H9 (cell line): ENCODE results near the gene RPIA. TPM values are rescaled to one million over a fixed set of nuclear protein-coding genes. Genes with fewer than 3 reads are reported as not detected.
"Not testable (repeated sequence)": the region's sequence is repeated elsewhere in the genome, so short reads cannot be mapped to it uniquely, and the experiment has no call there.

ENCODE experiments used
- DNase-seq: peaks from one replicate; pipeline ENCODE4 v3.0.0-alpha.2; 2017
- H2AFZ ChIP-seq: one replicate; pipeline ENCODE4 v1.6.1; 2013; ENCODE audit warnings: mild to moderate bottlenecking, low read length, control low read depth, moderate library complexity
- H2AK5ac ChIP-seq: 2 replicates; pipeline ENCODE4 v1.6.1; 2013; ENCODE audit warnings: low read length, control low read depth, mixed read lengths; ENCODE audit not compliant: insufficient read length
- H2BK120ac ChIP-seq: one replicate; pipeline ENCODE4 v1.6.1; 2013; ENCODE audit warnings: low read depth, mild to moderate bottlenecking, low read length, control low read depth, inconsistent platforms; ENCODE audit not compliant: poor library complexity, severe bottlenecking
- H2BK12ac ChIP-seq: 2 replicates; pipeline ENCODE4 v1.6.1; 2013; ENCODE audit warnings: low read length, control low read depth, mixed read lengths, low read depth; ENCODE audit not compliant: insufficient read length
- H2BK15ac ChIP-seq: 2 replicates; pipeline ENCODE4 v1.6.1; 2013; ENCODE audit warnings: low read depth, low read length, control low read depth
- H2BK20ac ChIP-seq: one replicate; pipeline ENCODE4 v1.6.1; 2013; ENCODE audit warnings: low read depth, mild to moderate bottlenecking, low read length, control low read depth, inconsistent platforms; ENCODE audit not compliant: poor library complexity, severe bottlenecking
- H2BK5ac ChIP-seq: 2 replicates; pipeline ENCODE4 v1.6.1; 2013; ENCODE audit warnings: low read length, control low read depth, mixed read lengths; ENCODE audit not compliant: insufficient read length
- H3K14ac ChIP-seq: 2 replicates; pipeline ENCODE4 v1.6.1; 2013; ENCODE audit warnings: low read length, control low read depth; ENCODE audit not compliant: insufficient read depth
- H3K18ac ChIP-seq: 2 replicates; pipeline ENCODE4 v1.6.1; 2013; ENCODE audit warnings: low read depth, mild to moderate bottlenecking, mixed read lengths, low read length, control low read depth; ENCODE audit not compliant: insufficient read length
- H3K23ac ChIP-seq: 2 replicates; pipeline ENCODE4 v1.6.1; 2013; ENCODE audit warnings: low read length, control low read depth, mixed read lengths, low read depth; ENCODE audit not compliant: insufficient read length
- H3K23me2 ChIP-seq: 2 replicates; pipeline ENCODE4 v1.6.1; 2013; ENCODE audit warnings: low read depth, mild to moderate bottlenecking, mixed read lengths, low read length, control low read depth; ENCODE audit not compliant: insufficient read length, poor library complexity, severe bottlenecking
- H3K27ac ChIP-seq: 2 replicates; pipeline ENCODE4 v1.5.1; 2013; ENCODE audit warnings: low read length, control low read depth, mixed read lengths, low read depth; ENCODE audit not compliant: insufficient read length
- H3K27me3 ChIP-seq: 2 replicates; pipeline ENCODE4 v1.6.1; 2013; ENCODE audit warnings: low read length, control low read depth, inconsistent platforms; ENCODE audit not compliant: insufficient read depth
- H3K4ac ChIP-seq: 2 replicates; pipeline ENCODE4 v1.6.1; 2013; ENCODE audit warnings: low read depth, mild to moderate bottlenecking, control low read depth, inconsistent platforms, low read length, moderate library complexity
- H3K4me1 ChIP-seq: 2 replicates; pipeline ENCODE4 v1.6.1; 2013; ENCODE audit warnings: low read length, control low read depth, inconsistent platforms; ENCODE audit not compliant: insufficient read depth
- H3K4me2 ChIP-seq: 2 replicates; pipeline ENCODE4 v1.6.1; 2013; ENCODE audit warnings: low read length, control low read depth, mixed read lengths; ENCODE audit not compliant: insufficient read length, insufficient read depth
- H3K56ac ChIP-seq: 2 replicates; pipeline ENCODE4 v1.6.1; 2013; ENCODE audit warnings: low read depth, mild to moderate bottlenecking, mixed read lengths, low read length, control low read depth; ENCODE audit not compliant: insufficient read length
- H3K79me1 ChIP-seq: 2 replicates; pipeline ENCODE4 v1.6.1; 2013; ENCODE audit warnings: low read depth, mild to moderate bottlenecking, moderate library complexity, low read length, control low read depth, inconsistent platforms; ENCODE audit not compliant: insufficient read depth, poor library complexity, severe bottlenecking
- H3K79me2 ChIP-seq: 2 replicates; pipeline ENCODE4 v1.6.1; 2013; ENCODE audit warnings: low read length, control low read depth, inconsistent platforms; ENCODE audit not compliant: insufficient read depth
- H3K9ac ChIP-seq: 2 replicates; pipeline ENCODE4 v1.6.1; 2013; ENCODE audit warnings: low read length, control low read depth, mixed read lengths; ENCODE audit not compliant: insufficient read length; ENCODE audit errors: extremely low read depth
- H3K9me3 ChIP-seq: one replicate; pipeline ENCODE4 v1.6.1; 2013; ENCODE audit warnings: low read depth, low read length, inconsistent platforms; ENCODE audit not compliant: control insufficient read depth
- H3T11ph ChIP-seq: one replicate; pipeline ENCODE4 v1.6.1; 2013; ENCODE audit warnings: mild to moderate bottlenecking, low read length, control low read depth, inconsistent platforms
- H4K20me1 ChIP-seq: one replicate; pipeline ENCODE4 v1.6.1; 2013; ENCODE audit not compliant: control insufficient read depth, insufficient read length, insufficient read depth
- H4K5ac ChIP-seq: 2 replicates; pipeline ENCODE4 v1.6.1; 2013; ENCODE audit warnings: low read depth, mild to moderate bottlenecking, mixed read lengths, low read length, control low read depth; ENCODE audit not compliant: insufficient read length
- H4K8ac ChIP-seq: replicated peaks from 2 replicates; pipeline ENCODE4 v1.6.1; 2013; ENCODE audit warnings: low read length, control low read depth, mixed read lengths, low read depth; ENCODE audit not compliant: insufficient read length
- H4K91ac ChIP-seq: 2 replicates; pipeline ENCODE4 v1.6.1; 2013; ENCODE audit warnings: low read depth, mild to moderate bottlenecking, moderate library complexity, mixed read lengths, low read length, control low read depth; ENCODE audit not compliant: insufficient read length
- H3K27ac Mint-ChIP-seq, 3 experiments: 2 replicates in 2 of 3; 3 replicates in 1 of 3; pipeline ENCODE4 v1.8.0; 2020 to 2021; ENCODE audit warnings: mixed read lengths in 3 of 3, mild to moderate bottlenecking in 1 of 3, moderate library complexity in 1 of 3
- H3K27me3 Mint-ChIP-seq: 2 replicates; pipeline ENCODE4 v1.8.0; 2021; ENCODE audit warnings: low read depth, mild to moderate bottlenecking, moderate library complexity, mixed read lengths
- H3K36me3 Mint-ChIP-seq, 3 experiments: 2 replicates in 2 of 3; 3 replicates in 1 of 3; pipeline ENCODE4 v1.8.0; 2020 to 2021; ENCODE audit warnings: low read depth in 3 of 3, mixed read lengths in 3 of 3; ENCODE audit not compliant: insufficient read depth in 1 of 3
- H3K4me1 Mint-ChIP-seq, 2 experiments: 2 replicates each; pipeline ENCODE4 v1.8.0; 2020; ENCODE audit warnings: mixed read lengths in 2 of 2
- H3K4me3 Mint-ChIP-seq, 2 experiments: 2 replicates in 1 of 2; 3 replicates in 1 of 2; pipeline ENCODE4 v1.8.0; 2020 to 2021; ENCODE audit warnings: mild to moderate bottlenecking in 2 of 2, mixed read lengths in 2 of 2, moderate library complexity in 1 of 2
- H3K9me3 Mint-ChIP-seq, 2 experiments: 2 replicates in 1 of 2; 3 replicates in 1 of 2; pipeline ENCODE4 v1.8.0; 2020; ENCODE audit warnings: mild to moderate bottlenecking in 2 of 2, mixed read lengths in 2 of 2, moderate library complexity in 1 of 2
- WGBS: extraction: QIAGEN DNeasy Blood & Tissue Kit; methylation state at CpG from one replicate; pipeline ENCODE4 v1.1.7; 2013; ENCODE audit warnings: missing lambda C conversion rate, low lambda C conversion rate, mixed read lengths; ENCODE audit not compliant: insufficient read length; ENCODE audit errors: extremely low coverage; 5-methylcytosine and 5-hydroxymethylcytosine counted together
- total RNA-seq: library from RNA; stranded (reverse); gene quantifications from 2 replicates; pipeline ENCODE4 v1.2.1, GENCODE V29; 2021
- TF ChIP-seq, protein P1 (sequence below): fragments of 200-600 bp; sonication (generic); conservative IDR thresholded peaks from 3 replicates; pipeline ENCODE4 v1.8.0; 2021; ENCODE audit warnings: antibody characterized with exemption, mild to moderate bottlenecking

Gene RPIA
- total RNA-seq, 1 experiment from 2014 or later = 18.6 TPM

- TF ChIP-seq, protein P1, sequence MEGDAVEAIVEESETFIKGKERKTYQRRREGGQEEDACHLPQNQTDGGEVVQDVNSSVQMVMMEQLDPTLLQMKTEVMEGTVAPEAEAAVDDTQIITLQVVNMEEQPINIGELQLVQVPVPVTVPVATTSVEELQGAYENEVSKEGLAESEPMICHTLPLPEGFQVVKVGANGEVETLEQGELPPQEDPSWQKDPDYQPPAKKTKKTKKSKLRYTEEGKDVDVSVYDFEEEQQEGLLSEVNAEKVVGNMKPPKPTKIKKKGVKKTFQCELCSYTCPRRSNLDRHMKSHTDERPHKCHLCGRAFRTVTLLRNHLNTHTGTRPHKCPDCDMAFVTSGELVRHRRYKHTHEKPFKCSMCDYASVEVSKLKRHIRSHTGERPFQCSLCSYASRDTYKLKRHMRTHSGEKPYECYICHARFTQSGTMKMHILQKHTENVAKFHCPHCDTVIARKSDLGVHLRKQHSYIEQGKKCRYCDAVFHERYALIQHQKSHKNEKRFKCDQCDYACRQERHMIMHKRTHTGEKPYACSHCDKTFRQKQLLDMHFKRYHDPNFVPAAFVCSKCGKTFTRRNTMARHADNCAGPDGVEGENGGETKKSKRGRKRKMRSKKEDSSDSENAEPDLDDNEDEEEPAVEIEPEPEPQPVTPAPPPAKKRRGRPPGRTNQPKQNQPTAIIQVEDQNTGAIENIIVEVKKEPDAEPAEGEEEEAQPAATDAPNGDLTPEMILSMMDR = no peak
- H3K27me3 Mint-ChIP-seq = peaks cover 2% of the 10 kb centered on the region; the same call in 1 of the 2 replicates
- H2BK15ac ChIP-seq = no peak overlapping the region
- no peak overlapping the region for H2BK5ac ChIP-seq
- no peak overlapping the region for H4K8ac ChIP-seq
- H3K36me3 Mint-ChIP-seq = peaks cover 0 to 3% (median 0%) of the 10 kb centered on the region in 3 experiments; a peak in 1 of 7 replicates
- H2AK5ac ChIP-seq = no peak overlapping the region
- H2AFZ ChIP-seq = peak overlapping the region; percentile 32
- no peak overlapping the region for H3K9ac ChIP-seq
- DNase-seq = no peak
- H2BK12ac ChIP-seq = no peak overlapping the region
- H2BK20ac ChIP-seq = no peak overlapping the region
- H4K5ac ChIP-seq = no peak overlapping the region
- no peaks in the 10 kb centered on the region for H3K27me3 ChIP-seq
- H3K14ac ChIP-seq = no peak overlapping the region
- H3K27ac Mint-ChIP-seq = no peak overlapping the region
- no peaks in the 10 kb centered on the region for H3K9me3 ChIP-seq
- no peaks in the 10 kb centered on the region for H3K79me1 ChIP-seq
- H3K4me3 Mint-ChIP-seq = no peak overlapping the region
- no peak overlapping the region for H3T11ph ChIP-seq
- no peak overlapping the region for H3K23ac ChIP-seq
- no peak overlapping the region for H3K4ac ChIP-seq
- peaks cover 0 to 3% of the 10 kb centered on the region in 2 experiments; a peak in 3 of 5 replicates for H3K9me3 Mint-ChIP-seq
- no CpG with 5 or more reads among the region's 3 CpGs for WGBS
- H2BK120ac ChIP-seq = no peak overlapping the region
- H4K91ac ChIP-seq = no peak overlapping the region
- H4K20me1 ChIP-seq = no peaks in the 10 kb centered on the region
- no peak overlapping the region for H3K27ac ChIP-seq
- peaks cover 3% of the 10 kb centered on the region; the same call in 1 of the 2 replicates for H3K4me1 ChIP-seq
- no peaks in the 10 kb centered on the region for H3K79me2 ChIP-seq
- H3K18ac ChIP-seq = no peak overlapping the region
- peaks cover 21% of the 10 kb centered on the region in 2 experiments for H3K4me1 Mint-ChIP-seq
- H3K4me2 ChIP-seq = no peak overlapping the region
- H3K23me2 ChIP-seq = no peaks in the 10 kb centered on the region
- H3K56ac ChIP-seq = no peak overlapping the region
Measured at GRCh38 chr2:88642278-88642677, 49.2 kb upstream of the RPIA start.

DNA sequence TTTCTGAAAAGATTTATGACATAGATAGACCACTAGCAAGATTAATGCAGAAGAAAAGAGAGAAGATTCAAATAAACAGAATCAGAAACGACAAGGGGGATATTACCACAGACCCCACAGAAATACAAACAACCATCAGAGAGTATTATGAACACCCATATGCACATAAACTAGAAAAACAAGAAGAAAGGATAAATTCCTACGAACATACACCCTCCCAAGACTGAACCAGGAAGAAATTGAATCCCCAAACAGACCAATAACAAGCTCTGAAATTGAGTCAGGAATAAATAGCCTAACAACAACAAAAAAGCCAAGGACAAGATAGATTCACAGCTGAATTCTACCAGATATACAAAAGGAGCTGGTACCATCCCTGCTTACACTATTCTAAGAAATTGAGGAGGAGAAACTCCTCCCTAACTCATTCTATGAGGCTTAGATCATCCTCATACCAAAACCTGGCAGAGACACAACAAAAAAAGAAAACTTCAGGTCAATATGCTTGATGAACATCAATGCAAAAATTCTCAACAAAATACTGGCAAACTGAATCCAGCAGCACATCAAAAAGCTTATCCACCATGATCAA is 46.1 kb upstream of the RPIA start:
- H3K36me3 Mint-ChIP-seq = not testable (repeated sequence)
- WGBS = no CpG with 5 or more reads among the region's 2 CpGs

More for the DNA sequence above, 46.1 kb upstream of the RPIA start:
- not testable (repeated sequence) for H3K9me3 Mint-ChIP-seq, H3K27ac ChIP-seq, H3K14ac ChIP-seq, DNase-seq, H3K18ac ChIP-seq, H2BK5ac ChIP-seq, H3K23me2 ChIP-seq, H4K5ac ChIP-seq, H2AK5ac ChIP-seq, H4K91ac ChIP-seq, H3K79me1 ChIP-seq, H2BK12ac ChIP-seq, H3K27me3 ChIP-seq, H3K4me1 Mint-ChIP-seq, H3K4me2 ChIP-seq, H4K20me1 ChIP-seq, H3K56ac ChIP-seq, H2BK120ac ChIP-seq, H3K4me3 Mint-ChIP-seq, H2BK15ac ChIP-seq, H2AFZ ChIP-seq, H3K27ac Mint-ChIP-seq, H3K9me3 ChIP-seq, H3K23ac ChIP-seq, H3K4me1 ChIP-seq, H4K8ac ChIP-seq, H3K27me3 Mint-ChIP-seq, H3K79me2 ChIP-seq, H3K4ac ChIP-seq, H3K9ac ChIP-seq, H2BK20ac ChIP-seq, H3T11ph ChIP-seq
